ENCODE measurements around the gene ARFGEF3. TPM values are rescaled to one million over a fixed set of nuclear protein-coding genes. Genes with fewer than 3 reads are reported as not detected.

The ARFGEF3 gene
- total RNA-seq, 1 donor from 2014 or later: 3.8 TPM

GRCh38 chr6:138157986-138158638 lies 3.6 kb upstream of the ARFGEF3 start:
- Histone ChIP-seq H3K27me3 (peaks cover 13% of the 10 kb centered on the region), H3K4me3 (no peak overlapping the region), H3K9ac (no peak overlapping the region), H3K27ac (no peak overlapping the region), H3K9me3 (ENCODE audit: low read depth) (no peaks in the 10 kb centered on the region), H3F3A (ENCODE audit: low read depth) (peaks cover 33% of the 10 kb centered on the region), H3K36me3 (no peaks in the 10 kb centered on the region), H4K20me1 (ENCODE audit: low read depth) (no peaks in the 10 kb centered on the region), H2AFZ (replicated peaks) (no peak overlapping the region), H3K4me2 (no peak overlapping the region), H3K79me2 (ENCODE audit: low read depth) (peaks cover 3% of the 10 kb centered on the region), H3K4me1 (peaks cover 19% of the 10 kb centered on the region)
- TF ChIP-seq EZH2phosphoT487 (IDR thresholded peaks at IDR 0.05) (no peak), EZH2 (IDR thresholded peaks at IDR 0.05) (no peak), CTCF (IDR thresholded peaks at IDR 0.05) (no peak)
- H3K4me1 Mint-ChIP-seq: peaks cover 16% of the 10 kb centered on the region
- H3K36me3 Mint-ChIP-seq: no peaks in the 10 kb centered on the region
- H3K27ac Mint-ChIP-seq: no peak overlapping the region
- no peak overlapping the region for H3K4me3 Mint-ChIP-seq
- no peak for DNase-seq (ENCODE audit: low spot score)
- H3K27me3 Mint-ChIP-seq (ENCODE audit: insufficient read depth, low read depth): peaks cover 24% of the 10 kb centered on the region
- H3K9me3 Mint-ChIP-seq: peaks cover 4% of the 10 kb centered on the region

- no peak for DNase-seq (ENCODE audit: low spot score)
- Histone ChIP-seq H3K79me2 (ENCODE audit: low read depth) (peaks cover 14% of the 10 kb centered on the region), H3K27ac (no peak overlapping the region), H3K4me3 (no peak overlapping the region), H3F3A (ENCODE audit: low read depth) (peaks cover 36% of the 10 kb centered on the region), H2AFZ (replicated peaks) (no peak overlapping the region), H4K20me1 (ENCODE audit: low read depth) (no peaks in the 10 kb centered on the region), H3K9me3 (ENCODE audit: low read depth) (no peaks in the 10 kb centered on the region), H3K9ac (no peak overlapping the region), H3K36me3 (no peaks in the 10 kb centered on the region), H3K4me1 (peaks cover 19% of the 10 kb centered on the region), H3K27me3 (peaks cover 24% of the 10 kb centered on the region), H3K4me2 (no peak overlapping the region)
- no peaks in the 10 kb centered on the region for H3K9me3 Mint-ChIP-seq
- H3K4me1 Mint-ChIP-seq: peaks cover 16% of the 10 kb centered on the region
- H3K27me3 Mint-ChIP-seq (ENCODE audit: insufficient read depth, low read depth): peaks cover 31% of the 10 kb centered on the region
- H3K27ac Mint-ChIP-seq: no peak overlapping the region
- H3K4me3 Mint-ChIP-seq: no peak overlapping the region
- TF ChIP-seq EZH2 (IDR thresholded peaks at IDR 0.05): no peak
- TF ChIP-seq CTCF (IDR thresholded peaks at IDR 0.05): no peak
- no peak for TF ChIP-seq EZH2phosphoT487 (IDR thresholded peaks at IDR 0.05)
- H3K36me3 Mint-ChIP-seq: no peaks in the 10 kb centered on the region
These were observed 2.5 kb upstream of the ARFGEF3 start for GRCh38 chr6:138159246-138159645.

- Histone ChIP-seq H3K27ac (no peak overlapping the region), H3K4me1 (peaks cover 19% of the 10 kb centered on the region), H3F3A (ENCODE audit: low read depth) (peaks cover 36% of the 10 kb centered on the region), H3K27me3 (peaks cover 25% of the 10 kb centered on the region), H3K9ac (no peak overlapping the region), H3K79me2 (ENCODE audit: low read depth) (peaks cover 20% of the 10 kb centered on the region), H3K4me2 (peak overlapping the region; percentile 93), H3K4me3 (peak overlapping the region; percentile 96), H4K20me1 (ENCODE audit: low read depth) (no peaks in the 10 kb centered on the region), H3K36me3 (no peaks in the 10 kb centered on the region), H2AFZ (replicated peaks) (peak overlapping the region; percentile 94), H3K9me3 (ENCODE audit: low read depth) (no peaks in the 10 kb centered on the region)
- H3K27me3 Mint-ChIP-seq (ENCODE audit: insufficient read depth, low read depth): peaks cover 35% of the 10 kb centered on the region
- peak overlapping the region; percentile 88 for H3K4me3 Mint-ChIP-seq
- peaks cover 15% of the 10 kb centered on the region for H3K4me1 Mint-ChIP-seq
- H3K27ac Mint-ChIP-seq: no peak overlapping the region
- no peak for DNase-seq (ENCODE audit: low spot score)
- H3K36me3 Mint-ChIP-seq: no peaks in the 10 kb centered on the region
- no peaks in the 10 kb centered on the region for H3K9me3 Mint-ChIP-seq
- TF ChIP-seq EZH2 (IDR thresholded peaks at IDR 0.05) (no peak), CTCF (IDR thresholded peaks at IDR 0.05) (no peak), EZH2phosphoT487 (IDR thresholded peaks at IDR 0.05) (no peak)
These were observed 1.2 kb upstream of the ARFGEF3 start for GRCh38 chr6:138160329-138161087.
